Pulmonary artery endothelial cell (primary cell): Measurements from ENCODE around the gene GOLGA7B. TPM values are rescaled to one million over a fixed set of nuclear protein-coding genes. Genes with fewer than 3 reads are reported as not detected.
"Not testable (repeated sequence)": the region's sequence is repeated elsewhere in the genome, so short reads cannot be mapped to it uniquely, and the experiment has no call there.

Experiments used
- DNase-seq: peaks from one replicate; pipeline ENCODE4 v3.0.0-alpha.2; 2011; ENCODE audit warnings: low read depth, low spot score
- total RNA-seq: library from RNA; depleted of rRNA; stranded (reverse); fragments of >200 nt; gene quantifications from 2 replicates; pipeline ENCODE4 v1.2.3, GENCODE V29; 2014

GOLGA7B gene
- total RNA-seq, 1 donor from 2014 or later = under 0.01 TPM

DNA sequence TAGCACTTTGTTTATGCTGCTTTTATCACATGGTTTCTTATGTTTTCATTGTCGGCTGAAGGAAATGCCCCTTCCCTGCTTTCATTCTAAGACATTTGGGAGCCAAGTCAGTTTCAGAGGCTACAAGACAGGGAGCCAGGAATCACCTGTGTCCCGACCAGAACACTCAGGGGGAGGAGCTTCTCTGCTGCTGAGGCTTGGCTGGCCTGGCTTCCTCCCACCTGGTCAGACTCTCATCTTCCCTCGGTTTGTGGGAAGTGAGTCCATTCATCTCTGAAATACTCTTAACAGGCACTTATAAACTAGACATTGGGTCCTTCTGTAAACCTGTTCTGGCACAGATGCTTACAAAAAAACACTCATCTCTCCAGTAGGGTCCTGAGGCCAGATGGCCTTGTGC is 19.6 kb upstream of the GOLGA7B start:
- no peak for DNase-seq

- no peak for DNase-seq
Measured at GRCh38 chr10:97831259-97831658, 18.4 kb upstream of the GOLGA7B start.

DNA sequence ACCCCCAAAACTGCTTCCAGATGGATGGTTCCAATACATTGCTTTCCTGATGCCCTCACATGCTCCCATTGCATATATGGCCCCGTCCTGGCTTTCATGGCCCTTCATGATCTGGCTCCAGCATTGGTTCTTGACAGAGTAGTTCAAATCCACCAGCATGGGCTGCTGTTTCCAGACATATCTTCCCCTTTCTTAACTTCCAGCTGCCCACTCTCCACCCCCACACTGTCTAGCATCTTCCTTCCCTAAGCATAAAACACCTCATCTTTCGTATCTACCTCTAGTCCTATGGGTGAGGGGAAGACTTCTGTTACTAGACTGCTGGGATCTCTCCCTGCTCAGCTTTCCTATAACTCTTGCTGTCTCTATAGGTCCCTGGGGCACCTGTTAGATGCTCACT is 13.2 kb upstream of the GOLGA7B start:
- no peak for DNase-seq

- DNase-seq = no peak
Measured at GRCh38 chr10:97838091-97838490, 11.6 kb upstream of the GOLGA7B start.

GRCh38 chr10:97841166-97841565 is 8.5 kb upstream of the GOLGA7B start:
- not testable (repeated sequence) for DNase-seq

- not testable (repeated sequence) for DNase-seq
Measured at GRCh38 chr10:97842114-97842513, 7.5 kb upstream of the GOLGA7B start.

DNA sequence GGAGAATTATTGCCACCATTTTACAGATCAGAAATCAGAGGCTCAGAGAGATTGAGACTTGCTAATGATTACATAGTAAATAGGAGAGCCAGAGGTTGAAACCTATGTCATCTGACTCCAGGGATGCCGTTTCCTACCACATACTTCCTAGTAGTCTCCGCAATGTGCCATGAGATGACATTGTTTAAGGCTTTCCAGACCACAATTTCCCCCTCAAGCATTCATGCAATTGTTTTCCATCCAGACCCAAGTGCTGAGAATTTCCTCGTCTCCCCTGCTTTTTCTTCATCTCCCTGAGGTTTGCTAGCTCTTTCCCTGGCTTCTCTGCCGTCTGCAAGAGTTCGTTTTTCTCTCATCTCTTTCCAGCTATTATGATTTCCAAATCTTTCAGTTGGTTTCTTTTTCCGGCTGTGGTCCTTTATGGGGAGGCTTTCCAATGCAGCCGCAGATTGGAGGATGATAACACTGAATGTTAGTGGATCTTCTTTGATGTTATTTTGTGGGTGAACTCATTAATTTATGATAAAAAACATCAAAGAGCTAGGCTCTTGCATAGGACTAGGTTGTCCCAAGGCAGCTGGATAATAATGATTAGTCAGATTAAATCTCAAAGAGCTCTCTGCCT is 6.9 kb upstream of the GOLGA7B start:
- DNase-seq = no peak

DNA sequence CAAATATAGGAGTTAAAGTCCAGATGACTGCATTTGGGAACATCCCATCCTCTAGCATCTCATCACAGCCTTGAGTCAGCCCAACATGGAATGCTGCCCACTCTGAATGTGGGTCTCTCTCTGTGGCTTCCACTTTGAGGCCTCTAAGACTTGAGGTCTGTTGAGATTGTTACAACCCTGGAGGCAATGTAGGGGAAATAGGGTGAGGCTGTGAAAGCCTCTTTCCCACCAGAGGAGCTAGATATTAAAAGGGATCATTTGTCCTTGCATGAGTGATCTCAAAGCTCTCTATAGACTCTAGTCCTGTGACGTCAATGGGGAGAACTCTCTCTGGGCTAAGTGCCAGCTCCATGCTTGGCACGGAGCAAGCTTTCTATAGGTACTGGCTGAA is 6.4 kb upstream of the GOLGA7B start:
- DNase-seq = no peak

GRCh38 chr10:97843972-97844371 is 5.7 kb upstream of the GOLGA7B start:
- not testable (repeated sequence) for DNase-seq

GRCh38 chr10:97844678-97845077 is 5.0 kb upstream of the GOLGA7B start:
- DNase-seq = no peak

- no peak for DNase-seq
Measured at GRCh38 chr10:97849103-97849686, 448 bp upstream of the GOLGA7B start.

GRCh38 chr10:97850446-97850845 is 803 bp downstream of the GOLGA7B start:
- DNase-seq = no peak

DNA sequence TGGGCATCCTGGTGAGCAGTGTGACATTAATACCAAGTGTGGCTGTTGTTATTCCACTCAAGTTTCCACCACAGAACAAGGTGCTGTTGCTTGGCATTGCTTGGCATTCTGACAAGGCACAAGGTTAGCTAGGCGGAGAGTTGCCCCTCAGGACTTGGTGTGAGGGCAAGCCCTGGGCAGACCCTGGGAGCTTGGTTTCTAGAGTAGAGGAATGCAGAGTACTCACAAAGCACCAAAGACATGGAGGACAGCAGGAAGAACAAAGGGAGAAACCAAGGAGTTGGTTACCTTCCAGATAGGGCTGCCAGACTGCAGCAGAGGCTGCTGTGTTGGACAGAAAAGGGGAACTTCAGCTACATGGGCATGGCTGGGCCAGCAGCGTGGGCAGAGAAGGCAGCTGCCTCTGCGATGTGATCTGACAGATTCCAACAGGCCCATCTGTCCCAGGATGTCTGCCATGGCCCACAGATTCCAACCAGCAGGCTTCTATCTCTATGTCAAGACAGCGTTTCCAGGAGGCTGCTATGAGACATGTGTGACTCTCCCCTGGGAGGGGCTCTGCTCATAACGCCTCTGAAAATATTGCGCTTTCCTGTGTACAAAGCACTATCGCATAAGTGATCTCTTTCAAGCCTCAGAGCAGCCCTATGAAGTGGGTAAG is 1.8 kb downstream of the GOLGA7B start:
- DNase-seq = no peak

DNA sequence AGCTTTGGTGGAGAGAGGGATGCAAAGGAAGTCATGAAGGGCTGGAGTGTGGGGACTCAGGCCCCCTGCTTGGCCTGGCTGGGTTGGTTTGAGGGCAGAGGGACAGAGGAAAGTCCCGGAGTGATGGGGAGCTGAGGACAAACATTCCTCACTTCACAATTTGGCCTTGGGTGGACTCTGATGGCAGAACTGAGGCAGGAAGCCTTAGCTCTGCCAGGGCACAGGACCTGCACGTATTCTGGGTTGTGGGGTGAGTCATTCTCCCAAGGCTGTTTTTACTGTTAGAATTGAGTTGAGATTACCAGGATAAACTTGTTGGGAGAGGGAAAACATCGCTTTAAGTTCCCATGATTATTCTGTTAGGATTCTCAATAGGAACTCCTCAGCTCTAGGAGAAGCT is 2.6 kb downstream of the GOLGA7B start:
- no peak for DNase-seq

- DNase-seq = no peak
Measured at GRCh38 chr10:97852840-97853405, 3.3 kb downstream of the GOLGA7B start.

GRCh38 chr10:97854743-97855142 is 5.1 kb downstream of the GOLGA7B start:
- no peak for DNase-seq

DNA sequence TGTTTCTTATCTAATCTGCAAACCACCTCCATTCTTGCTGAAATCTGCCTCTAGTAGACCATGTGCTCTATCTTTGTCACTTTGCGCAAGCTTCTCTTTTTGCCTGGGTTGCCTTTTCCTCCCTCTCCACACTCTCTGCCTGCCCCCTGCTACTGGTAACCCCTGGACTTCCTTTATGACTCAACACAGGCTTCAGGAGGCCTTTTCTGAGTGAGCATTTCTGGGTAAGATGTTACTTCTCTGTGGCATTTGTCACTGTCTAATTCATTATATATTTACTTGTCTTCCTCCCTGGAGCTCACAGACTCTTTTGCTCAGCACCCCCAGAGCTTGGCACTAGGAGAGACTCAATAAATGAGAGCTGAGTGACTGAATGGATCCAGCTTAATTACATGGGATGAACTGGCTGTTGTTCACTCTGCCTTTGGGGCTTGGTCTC is 8.4 kb downstream of the GOLGA7B start:
- DNase-seq = no peak

DNA sequence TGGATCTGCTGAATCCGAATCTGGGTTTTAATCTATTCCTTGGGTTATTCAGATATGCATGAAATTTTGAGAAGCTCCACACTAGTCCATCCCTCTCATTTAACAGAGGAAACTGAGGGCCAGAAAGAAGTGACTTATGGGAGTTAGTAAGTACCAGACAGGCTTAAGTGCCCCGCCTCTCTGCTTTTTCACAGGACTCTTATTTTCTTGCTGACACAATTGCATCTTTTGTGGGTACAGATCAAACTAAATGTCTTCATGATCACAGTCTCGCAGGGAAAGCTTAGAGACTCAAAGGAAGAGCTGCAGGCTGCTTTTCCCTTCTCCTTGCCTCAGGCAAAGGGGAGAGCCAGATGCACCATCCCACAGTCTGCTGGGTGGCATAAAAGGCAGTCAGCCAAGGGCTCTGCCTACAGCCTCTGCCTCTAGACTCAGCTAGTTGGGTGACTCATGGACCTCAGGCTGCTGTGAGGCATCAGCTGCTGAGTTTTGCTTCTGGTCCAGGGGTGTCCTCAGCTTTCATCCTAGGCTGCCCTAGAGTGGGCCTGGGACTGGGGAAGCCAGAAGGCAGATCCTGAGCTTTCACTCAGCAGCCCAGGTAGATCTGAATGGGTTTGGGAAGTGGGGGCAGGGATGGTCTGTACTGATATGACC is 11.6 kb downstream of the GOLGA7B start:
- DNase-seq = no peak

- no peak for DNase-seq
Measured at GRCh38 chr10:97861924-97862323, 12.3 kb downstream of the GOLGA7B start.

DNA sequence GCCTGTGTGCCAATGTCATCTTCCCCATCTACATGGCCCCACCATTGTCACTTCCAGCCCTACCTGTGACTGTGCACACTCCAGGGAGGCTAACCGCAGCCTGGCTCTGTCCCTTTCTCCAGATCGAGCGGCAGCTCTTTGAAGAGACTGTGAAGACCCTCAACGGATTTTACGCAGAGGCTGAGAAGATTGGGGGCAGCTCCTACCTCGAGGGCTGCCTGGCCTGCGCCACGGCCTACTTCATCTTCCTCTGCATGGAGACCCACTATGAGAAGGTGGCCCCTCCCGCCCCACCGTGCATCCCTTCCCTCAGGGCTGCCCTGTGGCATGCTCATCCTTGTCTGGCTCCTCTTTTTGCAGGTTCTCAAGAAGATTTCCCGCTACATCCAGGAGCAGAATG is 14.2 kb downstream of the GOLGA7B start:
- no peak for DNase-seq

DNA sequence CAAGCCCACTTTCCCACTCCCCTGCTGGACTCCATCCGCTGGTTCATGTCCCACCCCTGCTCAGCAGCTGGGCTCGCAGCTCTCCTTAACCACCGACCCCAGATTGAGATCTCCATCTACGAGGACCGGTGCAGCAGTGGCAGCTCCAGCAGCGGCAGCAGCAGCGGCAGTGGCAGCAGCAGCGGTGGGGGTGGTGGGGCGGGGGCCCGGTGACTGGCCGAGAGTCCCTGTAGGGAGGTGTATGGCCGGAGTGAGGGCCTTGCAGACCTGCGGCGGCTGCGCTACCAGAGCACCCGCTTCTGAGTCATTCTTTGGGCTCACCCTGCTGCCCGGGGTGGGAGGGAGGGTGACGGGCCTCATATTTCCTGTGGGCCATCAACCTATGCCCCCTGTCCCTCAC is 15.8 kb downstream of the GOLGA7B start:
- no peak for DNase-seq
